GM19467 (cell line): ENCODE results near the gene COL1A1.

Source experiments
- ATAC-seq: cut with Tn5 transposase; IDR thresholded peaks from one replicate; pipeline ENCODE4 v1.9.1; 2021; ENCODE audit warnings: mild to moderate bottlenecking, moderate library complexity; ENCODE audit not compliant: unreplicated experiment

COL1A1 gene

DNA sequence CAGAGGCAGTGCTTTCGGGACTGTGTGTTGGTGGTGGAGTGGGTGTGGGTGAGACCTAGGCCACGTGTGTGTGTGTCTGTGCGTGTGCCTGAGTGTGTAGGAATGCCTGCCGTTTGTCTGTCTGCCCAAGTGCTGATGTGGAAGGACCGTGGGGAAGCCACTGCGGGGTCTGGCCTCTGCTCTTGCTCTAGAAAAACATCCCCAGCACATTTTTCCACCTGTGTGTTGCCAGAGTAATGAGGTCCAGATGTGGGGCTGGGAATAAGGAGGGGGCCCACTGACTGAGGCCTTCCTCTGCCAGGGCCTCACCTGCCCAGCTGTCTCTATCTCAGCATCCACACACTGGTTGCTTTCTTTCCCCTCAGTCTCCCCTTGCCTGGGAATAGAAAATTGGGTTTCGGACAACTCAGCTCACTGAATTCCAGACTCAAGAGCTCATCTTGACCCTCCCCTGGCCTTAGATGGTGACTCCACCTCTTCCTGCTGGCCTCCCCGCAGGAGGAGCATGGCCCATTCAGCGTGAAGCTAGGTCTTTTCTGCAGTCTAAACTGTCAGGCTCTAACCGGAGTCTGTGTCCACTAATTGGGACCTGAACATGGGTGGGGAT is 28.0 kb downstream of the COL1A1 start:
- no peak for ATAC-seq

- ATAC-seq = no peak
These were observed 28.5 kb downstream of the COL1A1 start for GRCh38 chr17:50172936-50173334.

GRCh38 chr17:50172130-50172529 is 29.3 kb downstream of the COL1A1 start:
- ATAC-seq = no peak

DNA sequence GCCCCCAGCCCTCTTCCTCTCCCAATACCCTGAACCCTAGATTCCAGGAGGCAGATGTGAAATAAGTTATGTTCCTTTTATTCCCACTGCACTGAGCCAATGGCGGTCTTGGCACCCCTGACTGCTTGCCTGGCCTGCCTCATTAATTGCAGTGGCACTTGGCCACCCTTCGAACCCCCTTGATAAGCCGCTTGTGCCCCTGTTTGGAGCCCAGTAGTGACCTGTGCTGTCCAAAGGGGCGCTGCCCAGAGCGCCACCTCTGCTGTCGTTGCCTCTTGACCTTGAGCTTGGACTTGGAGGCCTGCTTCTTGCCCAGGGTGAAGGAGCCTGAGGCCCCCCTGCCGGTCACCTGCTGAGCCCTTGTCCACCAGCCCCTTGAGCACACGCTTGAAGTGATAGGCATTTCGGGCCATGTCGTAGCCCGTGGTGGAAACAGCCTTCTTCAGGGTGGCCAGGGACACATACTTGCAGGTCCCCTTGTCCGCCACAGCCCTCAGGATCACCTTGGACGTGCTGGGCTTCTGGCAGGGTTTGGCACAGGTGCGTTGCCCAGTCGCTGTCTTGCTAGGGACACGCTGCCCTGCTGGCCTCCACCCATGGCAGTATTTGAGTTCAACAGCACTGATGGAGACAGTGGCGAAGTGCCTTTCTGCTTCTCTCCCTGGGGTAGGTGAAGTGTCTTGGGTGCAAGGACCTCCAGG is 29.9 kb downstream of the COL1A1 start:
- no peak for ATAC-seq

- peak; percentile 53 for ATAC-seq
These were observed 30.6 kb downstream of the COL1A1 start for GRCh38 chr17:50170662-50171370.

DNA sequence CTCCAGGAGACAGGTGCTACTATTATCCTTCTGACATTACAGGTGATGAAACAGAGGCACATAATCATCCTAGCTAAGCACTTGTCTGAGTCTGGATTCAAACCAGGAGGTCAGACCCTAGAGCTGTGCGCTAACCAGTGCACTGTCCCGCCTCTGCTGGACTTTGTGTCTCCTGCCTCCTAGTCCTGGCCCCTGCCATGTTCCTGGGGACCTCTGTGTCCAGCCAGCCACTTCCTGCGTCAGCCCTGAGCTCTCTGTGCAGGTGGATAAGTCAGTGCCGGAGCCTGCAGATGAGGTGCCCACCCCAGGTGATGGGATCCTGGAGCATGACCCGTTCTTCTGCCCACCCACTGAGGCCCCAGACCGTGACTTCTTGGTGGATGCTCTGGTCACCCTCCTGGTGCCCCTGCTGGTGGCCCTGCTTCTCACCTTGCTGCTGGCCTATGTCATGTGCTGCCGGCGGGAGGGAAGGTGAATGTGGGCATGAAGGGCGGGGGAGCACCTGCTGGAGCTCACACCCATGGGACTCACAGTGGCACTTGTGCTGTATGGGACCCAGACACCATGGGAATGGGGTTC is 31.5 kb downstream of the COL1A1 start:
- no peak for ATAC-seq

DNA sequence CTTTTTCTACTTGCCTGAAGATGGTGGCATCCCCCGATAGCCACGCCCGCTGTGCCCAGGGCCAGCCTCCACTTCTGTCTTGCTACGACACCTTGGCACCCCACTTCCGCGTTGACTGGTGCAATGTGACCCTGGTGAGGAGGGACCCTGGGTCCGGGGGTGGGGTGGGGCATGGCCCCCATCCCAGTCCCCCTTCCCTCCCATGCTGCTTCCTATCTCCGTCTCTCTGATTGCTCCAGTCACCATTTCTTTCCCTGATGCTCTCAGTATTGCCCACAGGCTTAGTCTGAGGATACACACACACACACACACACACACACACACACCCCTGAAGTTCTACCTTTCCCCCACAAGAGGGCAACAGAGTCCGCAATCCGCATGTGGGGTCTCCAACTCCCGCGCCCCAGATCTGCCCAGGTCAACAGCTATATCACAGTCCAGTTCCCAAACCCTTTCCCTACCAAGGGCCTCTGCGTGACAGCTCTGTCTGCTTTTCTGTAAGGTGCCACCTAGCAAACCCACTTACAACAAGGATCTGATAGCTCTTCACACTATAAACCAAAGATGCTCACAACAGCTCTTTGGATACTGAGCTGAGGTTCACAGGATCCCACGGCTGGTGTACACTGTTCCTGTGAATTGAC is 32.2 kb downstream of the COL1A1 start:
- no peak for ATAC-seq

DNA sequence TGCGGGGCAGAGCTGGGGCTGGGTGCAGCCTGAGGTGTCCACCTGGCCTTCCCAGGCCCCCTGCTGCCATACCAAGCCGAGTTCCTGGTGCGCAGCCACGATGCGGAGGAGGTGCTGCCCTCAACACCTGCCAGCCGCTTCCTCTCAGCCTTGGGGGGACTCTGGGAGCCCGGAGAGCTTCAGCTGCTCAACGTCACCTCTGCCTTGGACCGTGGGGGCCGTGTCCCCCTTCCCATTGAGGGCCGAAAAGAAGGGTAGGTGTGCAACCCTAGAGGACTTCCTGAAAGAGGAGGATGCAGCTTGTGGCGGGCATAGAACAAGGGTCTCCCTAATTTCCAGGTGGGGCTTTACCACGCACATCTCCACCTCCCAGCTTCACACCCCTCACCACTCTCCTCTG is 33.1 kb downstream of the COL1A1 start:
- ATAC-seq = no peak

DNA sequence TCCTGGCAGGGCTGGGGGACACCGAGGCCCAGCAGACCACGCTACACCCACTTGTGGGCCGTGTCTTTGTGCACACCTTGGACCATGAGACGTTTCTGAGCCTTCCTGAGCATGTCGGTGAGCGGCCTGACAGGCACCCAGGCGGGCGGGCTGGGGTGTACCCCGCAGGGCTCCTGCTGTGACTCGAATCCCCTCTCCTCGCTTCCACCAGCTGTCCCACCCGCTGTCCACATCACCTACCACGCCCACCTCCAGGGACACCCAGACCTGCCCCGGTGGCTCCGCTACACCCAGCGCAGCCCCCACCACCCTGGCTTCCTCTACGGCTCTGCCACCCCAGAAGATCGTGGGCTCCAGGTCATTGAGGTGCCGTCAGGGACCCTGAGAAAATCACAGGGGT is 34.1 kb downstream of the COL1A1 start:
- no peak for ATAC-seq

GRCh38 chr17:50166518-50167181 is 34.8 kb downstream of the COL1A1 start:
- no peak for ATAC-seq

GRCh38 chr17:50165867-50166517 is 35.4 kb downstream of the COL1A1 start, which contains the start of gene SGCA:
Gene SGCA, plus strand, starts transcription at chr17:50166005. Its CDS starts 36 bp downstream, at chr17:50166041.
- no peak for ATAC-seq

GRCh38 chr17:50165466-50165865 is 36.0 kb downstream of the COL1A1 start:
- ATAC-seq = no peak

DNA sequence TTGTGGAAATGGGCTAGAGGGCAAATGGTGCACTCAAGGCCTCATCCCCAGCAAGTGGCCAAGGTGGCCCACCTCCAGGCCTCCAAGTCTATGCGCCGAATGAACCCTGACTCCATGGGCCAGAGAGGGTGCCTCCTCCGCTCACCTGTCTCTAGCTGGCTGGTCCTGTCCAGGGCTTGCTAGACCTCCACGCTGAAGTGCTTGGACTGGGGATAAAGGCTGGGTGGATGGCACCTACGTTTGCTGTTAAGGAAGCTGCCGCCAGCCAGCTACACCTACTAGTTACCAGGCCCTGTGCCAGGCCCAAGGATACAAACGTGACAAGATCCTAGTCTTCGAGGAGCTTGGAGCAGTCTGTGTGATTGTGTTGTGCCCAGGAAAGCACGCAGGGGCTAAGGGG is 36.4 kb downstream of the COL1A1 start:
- no peak for ATAC-seq

- ATAC-seq = no peak
These were observed 36.8 kb downstream of the COL1A1 start for GRCh38 chr17:50164697-50164988.

- ATAC-seq = no peak
These were observed 37.4 kb downstream of the COL1A1 start for GRCh38 chr17:50163843-50164696.

DNA sequence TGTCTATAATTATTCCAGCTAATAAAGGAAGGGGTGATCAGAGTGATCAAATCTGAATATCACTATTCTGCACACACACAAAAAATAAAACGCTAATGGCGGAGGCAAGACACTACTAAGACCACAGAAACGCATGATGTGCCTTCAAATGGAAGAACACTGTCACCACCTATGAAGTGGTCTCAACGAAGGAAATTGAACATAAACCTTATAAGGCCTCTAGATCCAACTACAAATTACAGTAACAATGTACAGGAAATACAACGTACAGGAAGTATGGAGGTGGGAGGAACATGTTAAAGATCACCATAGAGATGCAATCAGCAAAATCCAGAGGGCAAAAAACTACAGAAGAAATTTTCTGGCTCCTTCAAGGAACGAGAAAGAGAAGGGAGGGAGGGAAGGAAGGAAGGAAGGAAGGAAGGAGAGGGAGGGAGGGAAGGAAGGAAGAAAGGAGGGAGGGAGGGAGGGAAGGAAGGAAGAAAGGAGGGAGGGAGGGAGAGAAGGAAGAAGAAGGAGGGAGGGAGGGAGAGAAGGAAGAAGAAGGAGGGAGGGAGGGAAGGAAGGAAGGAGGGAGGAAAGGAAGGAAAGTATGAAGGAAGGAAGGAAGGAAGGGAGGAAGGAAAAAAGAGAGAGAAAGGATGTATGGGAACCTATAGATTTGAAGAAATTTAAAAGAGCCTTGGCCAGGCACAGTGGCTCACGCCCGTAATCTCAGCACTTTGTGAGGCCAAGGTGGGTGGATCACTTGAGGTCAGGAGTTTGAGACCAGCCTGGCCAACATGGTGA is 38.8 kb downstream of the COL1A1 start:
- no peak for ATAC-seq

DNA sequence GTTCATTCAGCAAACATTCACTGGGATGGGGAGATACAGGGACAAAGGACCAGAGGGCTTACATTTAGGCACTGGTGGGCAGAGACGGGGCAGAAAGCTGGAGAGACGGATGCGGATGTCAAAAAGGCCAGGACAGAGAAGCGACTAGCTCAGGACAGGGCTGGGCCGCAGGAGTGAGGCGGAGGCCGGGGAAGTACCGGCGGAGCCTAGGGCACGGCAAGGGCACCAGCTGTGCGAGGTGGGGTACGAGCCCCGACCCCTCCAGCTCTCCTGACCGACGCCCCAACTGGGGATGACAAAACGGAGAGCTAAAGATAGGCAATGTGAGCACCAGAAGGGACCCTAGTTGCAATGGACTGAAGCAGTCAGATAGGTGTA is 39.5 kb downstream of the COL1A1 start:
- no peak for ATAC-seq

GRCh38 chr17:50161023-50161910 is 40.2 kb downstream of the COL1A1 start:
- ATAC-seq = peak; percentile 82
